ENCODE measurements around the gene SULT4A1.
"Not testable (repeated sequence)": the region's sequence is repeated elsewhere in the genome, so short reads cannot be mapped to it uniquely, and the experiment has no call there.

SULT4A1 gene, protein sequence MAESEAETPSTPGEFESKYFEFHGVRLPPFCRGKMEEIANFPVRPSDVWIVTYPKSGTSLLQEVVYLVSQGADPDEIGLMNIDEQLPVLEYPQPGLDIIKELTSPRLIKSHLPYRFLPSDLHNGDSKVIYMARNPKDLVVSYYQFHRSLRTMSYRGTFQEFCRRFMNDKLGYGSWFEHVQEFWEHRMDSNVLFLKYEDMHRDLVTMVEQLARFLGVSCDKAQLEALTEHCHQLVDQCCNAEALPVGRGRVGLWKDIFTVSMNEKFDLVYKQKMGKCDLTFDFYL

DNA sequence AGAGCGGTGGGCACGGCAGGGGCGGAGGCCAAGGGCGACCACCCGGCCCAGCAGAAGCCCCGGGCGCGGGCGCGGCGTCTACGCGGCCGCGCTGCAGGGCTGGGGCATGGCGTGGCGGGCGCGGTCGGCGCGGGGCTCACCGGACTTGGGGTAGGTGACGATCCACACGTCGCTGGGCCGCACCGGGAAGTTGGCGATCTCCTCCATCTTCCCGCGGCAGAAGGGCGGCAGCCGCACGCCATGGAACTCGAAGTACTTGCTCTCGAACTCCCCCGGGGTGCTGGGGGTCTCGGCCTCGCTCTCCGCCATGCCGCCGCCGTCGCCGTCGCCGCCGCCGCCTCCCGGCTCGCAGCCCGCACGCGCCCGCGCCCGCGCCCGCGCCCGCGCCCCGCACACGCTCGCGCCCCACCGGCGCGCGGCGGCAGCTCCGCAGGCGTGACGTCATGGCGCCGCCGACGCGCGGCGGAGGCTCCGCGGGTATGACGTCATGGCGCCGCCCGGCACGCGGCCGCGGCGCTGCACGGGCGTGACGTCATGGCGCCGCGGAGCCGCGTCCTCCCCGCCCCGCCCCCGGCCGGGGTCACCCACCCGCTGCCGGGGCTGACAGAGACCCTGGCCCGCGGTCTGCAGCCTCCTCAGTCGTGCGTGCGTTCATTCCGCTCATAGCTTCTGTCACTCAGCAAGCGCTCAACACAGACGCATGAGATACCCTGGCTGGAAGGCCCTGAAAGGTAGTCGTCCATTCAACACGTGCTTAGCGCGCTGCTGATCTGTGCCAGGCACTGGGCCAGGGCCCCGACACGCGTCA, at the start of gene SULT4A1:
TSS of gene SULT4A1 (minus strand) at position 440 of the 808 bp plus-strand sequence. CDS start at position 309, 131 bp downstream.
- DNase-seq (ENCODE audit: low read depth in 2 of 2), result no peak

DNA sequence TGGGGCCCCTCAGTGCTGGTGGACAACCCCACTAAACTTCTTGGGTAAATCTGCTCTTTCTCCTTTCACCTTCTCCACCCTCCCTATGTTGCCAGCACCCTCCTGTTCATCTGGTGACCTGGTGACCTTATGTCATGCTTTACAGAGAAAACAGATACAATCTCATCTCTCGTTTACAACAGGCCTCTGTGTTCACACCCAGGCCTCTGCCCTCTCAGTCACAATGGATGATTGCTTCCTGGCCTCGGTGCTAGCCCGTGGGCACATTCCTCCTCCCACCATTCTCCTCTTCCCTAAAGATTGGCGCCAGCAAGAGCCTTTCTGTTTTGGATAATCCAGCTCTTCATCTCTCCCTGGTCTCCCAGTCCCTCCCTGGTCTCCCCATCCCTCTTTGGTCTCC, 49.0 kb upstream of the SULT4A1 start:
- no peak for DNase-seq (ENCODE audit: low read depth in 2 of 2)

DNA sequence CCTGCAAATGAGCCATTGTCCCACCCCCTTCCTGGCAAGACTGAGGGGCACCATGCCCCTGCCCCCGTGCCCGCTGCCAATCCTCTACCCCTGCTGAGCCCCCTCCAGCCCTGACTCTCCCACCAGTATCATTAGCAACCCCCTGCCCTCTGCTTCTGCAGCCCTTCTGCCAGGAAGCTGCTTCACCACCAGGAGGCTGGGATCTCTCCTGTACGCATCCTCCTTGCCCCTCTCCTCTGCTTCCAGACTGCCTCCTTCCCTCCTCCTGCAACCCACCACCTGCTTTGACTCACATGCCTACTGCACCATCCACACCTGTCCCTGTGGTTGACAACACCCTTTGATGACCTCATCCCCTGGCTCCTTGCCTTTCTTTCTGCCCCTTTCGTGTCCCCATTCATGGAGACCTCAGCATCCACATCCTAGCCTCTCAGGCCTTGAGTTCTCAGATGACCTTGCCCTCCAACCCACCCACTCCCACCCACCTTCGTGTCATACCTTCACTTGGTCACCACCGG, 47.9 kb upstream of the SULT4A1 start:
- DNase-seq (ENCODE audit: low read depth in 2 of 2), result no peak

DNA sequence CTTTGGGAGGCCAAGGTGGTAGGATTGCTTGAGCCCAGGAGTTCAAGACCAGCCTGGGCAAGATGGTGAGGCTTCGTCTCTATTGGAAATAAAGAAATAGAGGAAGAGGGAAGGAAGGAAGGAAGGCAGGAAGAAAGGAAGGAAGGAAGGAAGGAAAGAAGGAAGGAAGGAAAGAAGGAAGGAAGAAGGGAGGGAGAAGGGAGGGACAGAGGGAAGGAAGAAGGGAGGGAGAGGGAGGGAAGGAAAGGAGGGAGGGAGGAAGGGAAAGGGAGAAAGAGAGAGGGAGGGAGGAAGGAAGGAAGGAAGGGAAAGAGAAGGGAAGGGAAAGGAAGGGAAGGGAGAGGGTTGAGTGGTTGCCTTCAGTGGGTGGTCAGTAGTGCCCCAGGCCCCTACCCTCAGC, 47.4 kb upstream of the SULT4A1 start:
- no peak for DNase-seq (ENCODE audit: low read depth in 2 of 2)

DNA sequence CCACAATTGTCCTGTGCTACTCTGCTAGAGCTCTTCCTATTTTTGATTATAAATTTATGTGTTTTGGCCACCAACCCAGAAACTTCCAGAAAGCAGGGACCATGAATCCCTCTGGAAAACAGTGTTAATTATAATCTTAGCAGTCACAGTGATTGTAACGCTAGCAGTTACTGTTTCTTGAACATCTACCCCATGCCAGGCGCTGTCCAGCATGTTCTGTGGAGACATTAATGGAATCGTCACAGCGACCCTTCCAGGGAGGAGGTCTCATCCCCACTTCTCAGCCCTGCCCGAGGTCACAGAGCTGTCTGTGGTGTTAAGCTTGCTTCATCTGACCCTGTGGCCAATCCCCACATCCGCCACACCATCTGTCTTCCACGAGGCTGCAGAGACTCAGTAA, 43.4 kb upstream of the SULT4A1 start:
- DNase-seq (ENCODE audit: low read depth in 2 of 2), result no peak

DNA sequence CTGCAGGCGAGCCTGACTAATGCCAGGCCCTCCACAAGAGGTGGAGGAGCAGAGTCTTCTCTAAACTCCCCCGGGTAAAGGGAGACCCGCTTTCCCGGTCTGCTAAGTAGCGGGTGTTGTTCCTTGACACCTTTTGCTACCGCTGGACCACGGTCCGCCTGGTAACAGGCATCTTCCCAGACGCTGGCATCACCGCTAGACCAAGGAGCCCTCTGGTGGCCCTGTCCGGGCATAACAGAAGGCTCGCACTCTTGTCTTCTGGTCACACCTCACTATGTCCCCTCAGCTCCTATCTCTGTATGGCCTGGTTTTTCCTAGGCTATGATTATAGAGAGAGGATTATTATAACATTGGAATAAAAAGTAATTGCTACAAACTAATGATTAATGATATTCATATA, 42.1 kb upstream of the SULT4A1 start:
- DNase-seq (ENCODE audit: low read depth in 2 of 2), result not testable (repeated sequence)

DNA sequence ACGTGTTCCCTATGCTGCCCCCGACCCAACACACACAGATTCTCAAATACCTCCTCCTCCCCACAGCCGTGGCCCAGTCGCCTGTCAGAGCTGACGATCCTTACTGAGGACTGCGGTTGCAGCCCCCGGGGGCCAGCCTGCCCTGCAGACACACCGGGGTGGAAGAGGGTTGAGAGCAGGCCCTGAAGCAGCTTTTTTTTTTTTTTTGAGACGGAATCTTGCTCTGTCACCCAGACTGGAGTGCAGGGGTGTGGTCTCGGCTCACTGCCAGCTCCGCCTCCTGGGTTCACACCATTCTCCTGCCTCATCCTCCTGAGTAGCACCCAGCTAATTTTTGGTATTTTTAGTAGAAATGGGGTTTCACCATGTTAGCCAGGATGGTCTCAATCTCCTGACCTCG, 40.7 kb upstream of the SULT4A1 start:
- DNase-seq (ENCODE audit: low read depth in 2 of 2), result not testable (repeated sequence)

DNA sequence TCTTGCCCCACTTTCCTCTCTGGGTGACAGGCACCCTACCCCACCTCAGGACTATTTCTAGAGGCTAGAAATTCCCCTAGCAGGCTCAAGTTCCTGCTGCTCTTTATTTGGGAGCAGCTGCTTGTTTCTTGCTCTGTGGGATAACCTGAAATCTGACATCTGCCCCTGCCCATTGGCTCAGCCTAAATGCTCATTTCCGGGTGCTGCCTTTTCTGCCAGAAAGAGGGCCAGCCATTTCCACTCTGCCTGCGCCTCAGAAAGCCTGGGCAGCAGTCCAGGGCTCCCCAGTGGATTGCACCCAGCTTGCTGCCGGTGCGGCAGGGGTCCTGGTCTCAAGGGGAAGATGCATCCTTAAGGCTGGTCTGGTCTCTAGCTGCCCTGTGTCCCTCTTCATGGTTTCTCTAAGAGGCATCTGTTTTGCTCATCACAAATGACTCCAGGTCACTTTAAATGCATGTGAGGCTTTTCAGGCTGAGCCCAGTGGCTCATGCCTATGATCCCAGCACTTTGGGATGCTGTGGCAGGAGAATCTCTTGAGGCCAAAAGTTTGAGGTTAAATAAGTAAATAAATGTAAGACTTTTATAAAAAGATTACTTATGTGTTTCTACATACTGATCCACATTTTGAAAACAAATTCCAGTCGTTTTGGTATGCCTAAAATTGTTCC, 39.8 kb upstream of the SULT4A1 start:
- no peak for DNase-seq (ENCODE audit: low read depth in 2 of 2)

DNA sequence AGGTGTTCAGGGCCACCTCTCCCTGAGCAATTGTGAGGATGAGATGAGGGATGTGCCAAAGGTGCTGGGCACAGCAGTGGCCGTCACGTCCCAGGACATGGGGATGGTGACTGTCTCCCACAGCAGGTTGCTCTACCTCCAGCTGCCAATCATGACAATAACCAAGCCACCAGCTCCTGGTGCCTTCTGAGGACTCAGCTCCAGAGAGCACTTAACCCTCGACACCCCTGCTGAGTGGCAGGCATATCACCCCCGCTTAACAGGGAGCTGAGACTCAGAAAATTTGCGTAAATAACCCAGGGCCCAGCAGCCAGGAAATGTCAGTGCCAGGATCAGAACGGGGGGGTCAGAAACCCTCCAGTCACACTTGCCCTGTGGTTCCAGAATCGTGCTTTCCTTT, 37.9 kb upstream of the SULT4A1 start:
- no peak for DNase-seq (ENCODE audit: low read depth in 2 of 2)

DNA sequence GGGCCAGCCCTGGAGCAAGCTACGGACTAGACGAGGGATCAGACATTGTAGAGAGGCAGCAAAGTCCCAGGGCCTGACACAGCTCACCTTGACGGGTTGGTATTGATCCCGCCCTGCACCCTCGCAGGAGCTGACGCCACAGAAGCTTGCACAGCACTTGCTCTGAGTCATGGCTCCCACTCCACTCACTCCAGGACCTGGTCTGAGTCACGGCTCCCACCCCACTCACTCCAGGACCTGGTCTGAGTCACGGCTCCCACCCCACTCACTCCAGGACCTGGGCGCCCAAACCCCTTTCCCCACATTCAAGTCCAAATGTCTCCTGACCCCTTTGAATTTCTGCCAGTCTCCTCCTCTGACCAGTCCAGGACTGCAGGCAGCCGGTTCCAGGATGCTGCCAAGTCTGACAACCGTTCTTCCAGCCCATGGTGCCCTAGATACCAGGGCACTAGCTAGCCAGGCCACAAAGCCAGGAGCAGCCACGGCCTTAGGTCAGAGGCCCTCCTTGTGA, 35.5 kb upstream of the SULT4A1 start:
- no peak for DNase-seq (ENCODE audit: low read depth in 2 of 2)

DNA sequence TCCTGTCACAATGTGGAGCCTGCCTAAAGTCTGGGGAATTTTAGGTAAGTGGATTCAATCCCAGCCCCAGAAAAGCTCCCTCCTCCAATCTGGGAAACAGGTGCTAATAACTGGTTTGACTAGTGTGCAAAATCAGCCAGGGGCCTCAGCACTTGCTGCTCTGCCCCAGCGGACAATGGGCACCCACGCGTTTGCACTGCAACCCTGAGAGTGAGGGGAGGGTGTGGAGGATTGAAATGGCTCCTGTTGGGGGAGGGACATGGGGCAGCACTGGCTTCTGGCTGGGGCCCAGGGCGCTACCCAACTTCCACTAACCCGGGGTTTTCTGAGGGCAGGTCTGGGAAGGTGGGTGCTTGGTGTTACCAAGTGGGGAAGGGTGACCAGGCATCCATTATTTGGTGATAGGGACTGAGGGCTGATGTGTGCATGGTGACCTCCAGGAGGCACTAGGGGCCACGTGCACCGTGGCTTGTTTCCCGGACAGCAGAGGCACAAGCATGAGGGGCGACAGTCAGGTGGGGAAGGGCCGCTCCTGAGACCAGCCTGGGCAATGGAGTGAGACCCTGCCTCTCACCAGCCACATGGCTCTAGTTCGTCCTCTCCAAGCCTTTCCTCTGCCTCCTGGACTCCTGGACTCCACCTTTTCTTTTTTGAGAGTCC, 33.8 kb upstream of the SULT4A1 start:
- no peak for DNase-seq (ENCODE audit: low read depth in 2 of 2)

DNA sequence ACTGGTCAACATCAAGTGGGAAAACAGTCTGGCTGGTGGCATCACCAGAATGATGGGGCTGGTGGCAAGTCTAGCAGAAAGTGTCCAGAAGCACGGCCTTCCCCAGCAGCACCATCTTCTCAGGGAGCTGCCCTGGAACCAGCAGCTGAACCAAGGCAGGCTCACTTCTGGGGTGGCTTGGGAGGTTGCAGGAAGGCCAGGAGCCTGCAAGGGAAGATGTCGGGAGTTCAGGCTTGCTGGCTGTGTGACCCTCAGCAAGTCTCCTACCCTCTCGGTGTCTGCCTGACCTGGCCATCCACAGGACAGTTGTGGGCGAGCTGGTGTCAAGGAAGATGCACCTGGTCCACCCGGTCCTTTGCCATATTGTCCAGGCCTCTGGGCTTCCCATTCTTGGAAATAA, 31.8 kb upstream of the SULT4A1 start:
- DNase-seq (ENCODE audit: low read depth in 2 of 2), result no peak

DNA sequence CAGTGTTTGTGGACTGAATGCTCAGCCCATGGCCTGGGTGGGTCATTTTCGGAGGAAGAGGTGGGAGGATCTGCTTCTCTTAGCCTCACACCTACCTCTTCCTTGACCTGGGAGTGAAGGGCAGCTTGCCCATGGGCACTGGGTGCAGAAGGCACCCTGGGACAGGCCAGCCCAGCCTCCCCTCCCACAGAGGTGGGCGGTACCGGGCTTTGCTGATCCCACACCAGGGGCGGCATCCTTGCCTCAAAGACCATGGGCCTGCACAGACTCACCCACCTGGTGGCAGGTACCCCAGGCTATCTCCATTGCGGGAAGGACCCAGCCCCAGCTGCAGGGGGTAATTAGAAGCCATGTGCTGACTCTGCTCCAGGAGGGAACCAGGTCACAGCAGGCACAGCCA, 31.0 kb upstream of the SULT4A1 start:
- no peak for DNase-seq (ENCODE audit: low read depth in 2 of 2)

DNA sequence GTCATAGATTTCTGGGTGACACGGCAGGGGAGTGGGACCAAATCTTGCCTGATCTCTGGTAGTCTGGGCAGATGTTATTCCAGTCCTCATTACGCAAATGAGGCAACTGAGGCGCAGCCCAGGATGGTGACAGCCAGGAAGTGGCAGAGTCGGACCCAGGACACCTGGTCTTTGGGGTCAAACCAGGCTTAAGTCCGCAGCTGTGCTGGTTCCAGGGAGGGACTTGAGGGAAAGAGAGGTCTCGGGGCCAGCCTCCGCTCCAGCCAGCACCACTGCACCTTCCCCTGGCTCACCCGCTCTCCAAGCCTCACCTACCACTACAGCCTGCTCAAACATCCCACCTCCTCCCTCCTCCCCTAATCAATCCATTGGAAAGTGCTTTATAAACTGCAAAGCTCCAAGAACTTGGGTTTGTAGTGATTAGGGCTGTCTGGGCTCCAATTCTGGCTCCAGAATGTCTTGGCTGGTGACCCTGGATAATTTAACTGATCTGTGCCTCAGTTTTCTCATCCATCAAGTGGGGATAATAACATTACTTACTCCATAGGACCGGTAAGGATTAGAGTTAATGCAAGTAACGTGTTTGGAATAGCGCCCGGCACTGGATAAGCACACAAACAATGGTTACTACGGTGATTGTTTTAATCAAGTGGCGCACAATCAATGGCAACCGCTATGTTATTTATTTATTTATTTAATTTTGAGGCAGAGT, 30.0 kb upstream of the SULT4A1 start:
- no peak for DNase-seq (ENCODE audit: low read depth in 2 of 2)

DNA sequence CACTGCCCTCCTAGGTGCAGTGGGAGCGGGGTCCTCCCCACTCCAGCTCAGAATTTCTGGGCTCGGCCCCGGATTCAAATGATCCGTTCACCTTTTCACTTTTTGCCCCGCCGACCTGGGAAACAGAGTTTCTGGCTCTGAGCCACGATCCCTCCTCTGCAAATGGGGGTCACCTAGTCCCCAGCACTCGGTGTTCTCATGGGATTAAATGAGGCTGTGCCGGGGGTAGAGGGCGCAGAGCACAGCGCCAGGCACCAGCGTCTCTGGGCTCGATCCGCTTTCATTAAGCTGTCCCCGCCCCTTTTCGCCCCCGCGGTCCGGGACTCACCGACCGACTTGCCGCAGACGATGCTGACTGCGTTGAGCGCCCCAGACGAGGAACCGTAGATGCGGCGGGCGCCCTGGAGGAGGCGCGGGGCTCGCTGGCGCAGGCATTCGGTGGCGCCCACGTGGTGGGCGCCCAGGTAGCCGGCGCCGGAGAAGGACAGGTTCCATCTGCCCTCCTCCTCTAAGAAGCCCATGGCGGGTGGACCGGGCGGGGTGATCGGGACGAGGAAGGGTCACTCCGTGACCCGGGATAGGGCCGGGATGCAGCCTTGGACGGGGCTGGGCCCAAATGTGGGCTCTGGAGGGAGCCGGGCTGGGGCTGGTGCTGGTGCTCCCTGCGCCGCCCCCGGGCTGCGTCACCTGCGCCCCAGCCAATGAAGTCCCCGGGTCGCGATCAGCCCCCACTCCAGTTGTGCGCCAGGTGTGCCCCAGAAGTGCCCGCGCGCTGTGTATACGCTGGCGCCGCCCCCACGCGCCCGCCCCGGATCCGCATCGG, 29.3 kb upstream of the SULT4A1 start, which contains the start of gene PNPLA5:
TSS of gene PNPLA5 (minus strand) at position 654 of the 823 bp plus-strand sequence. CDS start at position 521, 133 bp downstream.
- no peak for DNase-seq (ENCODE audit: low read depth in 2 of 2)

DNA sequence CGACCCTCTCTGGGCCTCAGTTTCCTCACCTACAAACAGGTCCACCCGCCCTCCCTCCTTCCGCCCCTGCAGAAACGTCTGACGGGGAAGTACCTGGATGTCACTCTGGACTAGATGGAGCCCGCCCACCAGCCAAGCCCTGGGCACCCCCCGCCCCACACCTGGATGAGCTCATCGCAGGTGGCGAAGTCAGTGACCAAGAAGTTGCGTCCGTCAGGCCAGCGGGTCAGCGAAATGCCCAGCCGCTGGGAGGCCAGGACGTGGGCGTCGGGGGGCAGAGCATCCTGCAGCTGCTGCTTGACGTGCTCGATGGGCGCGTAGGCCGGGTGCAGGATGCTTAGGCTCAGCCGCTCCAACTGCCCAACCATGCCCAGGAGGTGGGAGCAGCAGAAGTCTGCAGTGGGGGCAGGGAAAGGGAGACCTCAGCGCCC, 28.6 kb upstream of the SULT4A1 start:
- DNase-seq (ENCODE audit: low read depth in 2 of 2), result no peak

DNA sequence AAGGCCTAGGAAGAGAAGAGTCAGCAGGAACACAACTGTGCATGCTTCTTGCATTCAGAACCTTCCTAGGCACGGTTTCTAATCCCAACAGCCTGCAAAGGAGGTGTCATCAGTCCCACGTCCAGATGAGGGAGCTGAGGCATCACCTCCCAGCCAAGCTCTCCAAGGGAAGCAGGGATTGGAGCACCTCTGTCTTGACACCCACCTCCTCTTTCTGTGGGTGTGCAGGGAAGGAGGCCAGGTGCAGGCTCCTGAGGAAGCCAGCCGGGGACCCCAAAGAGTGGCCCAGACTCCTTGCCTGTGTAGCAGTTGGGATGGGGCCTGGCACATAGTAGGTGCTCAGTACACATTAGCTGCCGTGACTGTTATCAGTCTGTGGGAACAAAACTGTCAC, 27.5 kb upstream of the SULT4A1 start:
- no peak for DNase-seq (ENCODE audit: low read depth in 2 of 2)

DNA sequence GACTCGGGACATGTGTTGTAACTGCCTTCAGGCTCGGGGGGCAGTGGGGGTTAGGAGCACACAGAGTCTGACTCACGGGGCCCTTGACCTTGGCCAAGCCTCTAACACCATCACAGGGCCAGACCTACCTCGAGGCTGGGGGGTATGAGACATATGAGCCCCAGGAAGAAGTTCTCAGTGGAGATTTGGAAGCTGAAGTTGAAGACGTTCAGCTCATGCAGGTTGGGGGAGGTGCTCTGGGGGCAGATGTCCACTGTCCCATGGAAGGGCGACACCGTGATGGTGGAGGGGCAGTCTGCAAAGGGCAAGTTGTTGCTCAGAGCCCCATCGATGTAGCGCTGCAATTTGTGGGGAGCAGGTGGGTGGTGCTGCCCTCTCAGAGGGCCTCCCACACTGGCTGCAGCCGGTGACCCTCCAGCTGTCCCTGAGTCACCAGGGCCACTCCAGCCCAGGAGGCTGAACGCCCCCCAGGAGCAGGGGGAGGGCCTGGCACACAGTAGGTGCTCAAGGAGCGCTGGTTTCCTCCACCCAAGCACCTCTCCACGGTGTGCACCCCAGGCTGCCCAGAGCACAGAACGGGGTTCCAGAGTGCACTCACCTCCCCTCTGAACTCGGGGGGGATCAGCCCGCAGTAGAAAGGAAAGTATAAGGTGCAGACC, 27.0 kb upstream of the SULT4A1 start:
- no peak for DNase-seq (ENCODE audit: low read depth in 2 of 2)

DNA sequence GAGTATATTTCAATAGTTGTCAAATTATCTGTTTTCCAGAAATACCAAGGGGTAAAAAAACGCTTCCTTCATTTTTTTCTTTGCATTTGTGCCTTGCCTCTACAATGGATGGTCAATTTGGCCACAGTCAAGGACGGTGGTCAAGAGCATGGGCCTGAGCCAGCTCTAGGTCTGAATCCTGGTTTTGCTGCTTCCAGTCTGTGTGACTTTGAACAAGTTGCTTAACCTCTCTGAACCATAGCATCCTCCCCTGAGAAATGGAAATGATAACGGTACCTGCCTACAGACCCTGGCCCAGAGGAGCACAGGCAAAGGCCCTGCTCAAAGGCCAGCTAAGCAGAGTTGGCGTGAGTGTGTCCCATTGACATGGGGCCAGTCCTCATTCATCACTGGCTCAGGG, 26.4 kb upstream of the SULT4A1 start:
- DNase-seq (ENCODE audit: low read depth in 2 of 2), result no peak

DNA sequence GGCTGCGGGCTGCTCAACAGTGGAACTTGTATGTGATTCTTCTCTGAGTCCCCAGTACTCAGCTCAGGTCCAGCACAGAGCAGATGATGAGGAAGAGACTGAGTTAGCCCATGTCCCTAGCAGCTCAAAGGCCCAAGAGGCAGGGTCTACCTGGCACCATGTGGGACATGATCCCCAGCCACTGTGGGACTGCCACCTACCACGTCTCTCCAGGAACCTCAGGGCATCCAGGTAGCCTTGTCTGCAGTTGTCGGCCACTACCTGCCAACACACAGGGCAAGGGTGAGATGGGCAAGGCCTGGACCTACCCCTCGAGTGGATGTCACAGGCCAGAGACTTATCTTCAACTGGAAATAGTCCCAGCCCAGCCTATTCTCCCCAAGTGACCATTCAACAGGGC, 25.1 kb upstream of the SULT4A1 start:
- no peak for DNase-seq (ENCODE audit: low read depth in 2 of 2)

Data from stimulated activated CD4-positive, alpha-beta T cell treated with anti-CD3 and anti-CD28 coated beads, Interleukin-1b, Interleukin-23, amount 100 ng/mL, for 1 hour (primary cell).